ENCODE results near the gene DHCR7.

Gene DHCR7

GRCh38 chr11:71450939-71451338 lies 2.7 kb upstream of the DHCR7 start:
- Histone ChIP-seq H3K9me3 (ENCODE audit: control insufficient read depth, insufficient read depth, low read length) (peaks cover 5% of the 10 kb centered on the region; the same call in 1 of the 2 replicates), H3K79me2 (ENCODE audit: control insufficient read depth, low read length) (peaks cover 77% of the 10 kb centered on the region), H3K36me3 (ENCODE audit: control insufficient read depth, low read length) (peaks cover 57% of the 10 kb centered on the region), H3K27me3 (ENCODE audit: control insufficient read depth, low read length) (no peaks in the 10 kb centered on the region), H3K4me1 (ENCODE audit: control insufficient read depth, low read length) (peaks cover 62% of the 10 kb centered on the region), H3K27ac (ENCODE audit: low read depth, low read length) (no peak overlapping the region), H3K9me2 (replicated peaks; ENCODE audit: control insufficient read depth, low read length) (no peaks in the 10 kb centered on the region), H3K4me2 (ENCODE audit: low read length) (peak overlapping the region; percentile 94), H4K20me1 (ENCODE audit: control insufficient read depth, insufficient read depth, low read depth, low read length) (peaks cover 11% of the 10 kb centered on the region; the same call in 1 of the 2 replicates), H3K4me3 (ENCODE audit: low read length) (peak overlapping the region; percentile 100; the same call in 1 of the 2 replicates), H3F3A (ENCODE audit: control insufficient read depth, insufficient read depth) (peaks cover 22% of the 10 kb centered on the region)
- TF ChIP-seq EZH2phosphoT487 (IDR thresholded peaks at IDR 0.05; ENCODE audit: borderline replicate concordance, low read length) (no peak), CTCF (IDR thresholded peaks at IDR 0.05; ENCODE audit: low read depth, low read length, poor library complexity, severe bottlenecking) (no peak)

GRCh38 chr11:71450507-71450906 lies 2.3 kb upstream of the DHCR7 start:
- H3K4me2 ChIP-seq (ENCODE audit: low read length): peak overlapping the region; percentile 94
- peaks cover 5% of the 10 kb centered on the region; the same call in 1 of the 2 replicates for H3K9me3 ChIP-seq (ENCODE audit: control insufficient read depth, insufficient read depth, low read length)
- no peak overlapping the region for H3K4me3 ChIP-seq (ENCODE audit: low read length)
- no peaks in the 10 kb centered on the region for H3K27me3 ChIP-seq (ENCODE audit: control insufficient read depth, low read length)
- H3K27ac ChIP-seq (ENCODE audit: low read depth, low read length): no peak overlapping the region
- peaks cover 57% of the 10 kb centered on the region for H3K36me3 ChIP-seq (ENCODE audit: control insufficient read depth, low read length)
- H3K9me2 ChIP-seq (replicated peaks; ENCODE audit: control insufficient read depth, low read length): no peaks in the 10 kb centered on the region
- H4K20me1 ChIP-seq (ENCODE audit: control insufficient read depth, insufficient read depth, low read depth, low read length): peaks cover 10% of the 10 kb centered on the region; the same call in 1 of the 2 replicates
- H3K4me1 ChIP-seq (ENCODE audit: control insufficient read depth, low read length): peaks cover 65% of the 10 kb centered on the region
- H3K79me2 ChIP-seq (ENCODE audit: control insufficient read depth, low read length): peaks cover 80% of the 10 kb centered on the region
- no peak for TF ChIP-seq CTCF (IDR thresholded peaks at IDR 0.05; ENCODE audit: low read depth, low read length, poor library complexity, severe bottlenecking)
- TF ChIP-seq EZH2phosphoT487 (IDR thresholded peaks at IDR 0.05; ENCODE audit: borderline replicate concordance, low read length): no peak
- H3F3A ChIP-seq (ENCODE audit: control insufficient read depth, insufficient read depth): peaks cover 22% of the 10 kb centered on the region

- H3K4me1 ChIP-seq (ENCODE audit: control insufficient read depth, low read length): peaks cover 63% of the 10 kb centered on the region
- H3K79me2 ChIP-seq (ENCODE audit: control insufficient read depth, low read length): peaks cover 81% of the 10 kb centered on the region
- H3K27me3 ChIP-seq (ENCODE audit: control insufficient read depth, low read length): no peaks in the 10 kb centered on the region
- no peak for TF ChIP-seq EZH2phosphoT487 (IDR thresholded peaks at IDR 0.05; ENCODE audit: borderline replicate concordance, low read length)
- no peak for TF ChIP-seq CTCF (IDR thresholded peaks at IDR 0.05; ENCODE audit: low read depth, low read length, poor library complexity, severe bottlenecking)
- peaks cover 57% of the 10 kb centered on the region for H3K36me3 ChIP-seq (ENCODE audit: control insufficient read depth, low read length)
- H3K27ac ChIP-seq (ENCODE audit: low read depth, low read length): peak overlapping the region; percentile 62
- H3F3A ChIP-seq (ENCODE audit: control insufficient read depth, insufficient read depth): peaks cover 22% of the 10 kb centered on the region
- H3K4me3 ChIP-seq (ENCODE audit: low read length): peak overlapping the region; percentile 98
- peaks cover 1% of the 10 kb centered on the region; the same call in 1 of the 2 replicates for H4K20me1 ChIP-seq (ENCODE audit: control insufficient read depth, insufficient read depth, low read depth, low read length)
- peaks cover 5% of the 10 kb centered on the region; the same call in 1 of the 2 replicates for H3K9me3 ChIP-seq (ENCODE audit: control insufficient read depth, insufficient read depth, low read length)
- H3K4me2 ChIP-seq (ENCODE audit: low read length): peak overlapping the region; percentile 94
- no peaks in the 10 kb centered on the region for H3K9me2 ChIP-seq (replicated peaks; ENCODE audit: control insufficient read depth, low read length)
Observed at GRCh38 chr11:71449596-71449995, 1.4 kb upstream of the DHCR7 start.
